ENCODE measurements around the gene AOC3.

GRCh38 chr17:42904110-42904469 is 53.1 kb downstream of the AOC3 start:
- TF ChIP-seq CTCF (IDR thresholded peaks at IDR 0.05; ENCODE audit: low read depth, low read length, missing input control) (no peak), RAD21 (IDR thresholded peaks at IDR 0.05) (peak in 1 of 2 donors; percentile 29), REST (IDR thresholded peaks at IDR 0.05) (peak; percentile 38)
- TF ChIP-seq, protein P1, sequence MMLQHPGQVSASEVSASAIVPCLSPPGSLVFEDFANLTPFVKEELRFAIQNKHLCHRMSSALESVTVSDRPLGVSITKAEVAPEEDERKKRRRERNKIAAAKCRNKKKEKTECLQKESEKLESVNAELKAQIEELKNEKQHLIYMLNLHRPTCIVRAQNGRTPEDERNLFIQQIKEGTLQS (IDR thresholded peaks at IDR 0.05), result no peak

Measured in liver (tissue), 3 donors.